GM18526 (cell line): Measurements from ENCODE around the gene KIAA0040.

Source experiments
- POLR2A ChIP-seq: IDR thresholded peaks from 3 replicates; pipeline ENCODE4 v1.6.1; 2011; ENCODE audit not compliant: insufficient read length; ENCODE audit errors: extremely low read depth

Gene KIAA0040

DNA sequence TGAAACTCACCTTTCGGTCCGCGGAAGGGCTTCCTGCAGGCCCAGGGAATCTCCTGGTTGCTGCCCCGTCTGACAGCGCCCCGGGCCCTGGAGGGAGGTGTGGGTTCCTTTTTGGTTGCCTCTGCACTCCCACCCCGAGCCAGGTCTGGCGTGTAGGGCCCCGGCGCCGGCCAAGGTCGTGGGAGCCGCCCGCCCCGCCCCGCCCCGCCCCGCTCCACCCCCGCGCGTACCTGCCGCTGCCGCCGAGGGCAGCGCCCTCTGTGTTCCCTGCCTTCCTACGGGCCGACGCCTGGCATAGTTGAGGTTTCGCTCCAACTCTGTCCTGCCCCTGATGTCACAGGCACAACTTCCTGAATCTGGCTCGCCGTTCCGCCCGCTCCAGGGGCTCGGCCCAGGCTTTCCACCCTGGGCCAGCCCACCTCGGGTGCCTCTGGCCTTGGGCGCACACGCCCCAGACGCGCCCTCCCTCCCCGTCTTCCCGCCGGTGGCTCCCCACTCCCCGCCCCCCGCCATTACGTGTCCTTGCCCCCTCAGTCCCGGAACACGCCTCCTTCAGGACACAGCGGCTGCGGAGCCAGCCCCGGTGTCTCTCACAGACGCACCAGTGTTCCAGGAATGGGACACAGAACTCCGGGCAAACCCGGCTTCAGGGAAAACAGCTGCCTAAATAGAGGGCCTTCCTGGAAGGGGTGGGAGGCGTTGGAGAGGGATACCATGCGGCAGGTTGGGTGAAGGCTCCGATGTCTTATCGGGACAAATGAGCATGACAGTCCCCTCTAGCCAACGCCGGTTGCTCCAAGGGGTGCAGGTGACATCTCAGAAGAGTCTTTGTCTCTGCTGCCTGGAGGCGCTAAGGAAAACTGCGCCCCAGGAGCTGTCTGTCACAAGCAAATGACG lies at the start of gene KIAA0040:
Gene KIAA0040, minus strand, starts transcription at position 147 of the 897 bp plus-strand sequence. CDS start 31,763 bp downstream, outside the sequence.
- peak; percentile 72 for TF ChIP-seq POLR2A

DNA sequence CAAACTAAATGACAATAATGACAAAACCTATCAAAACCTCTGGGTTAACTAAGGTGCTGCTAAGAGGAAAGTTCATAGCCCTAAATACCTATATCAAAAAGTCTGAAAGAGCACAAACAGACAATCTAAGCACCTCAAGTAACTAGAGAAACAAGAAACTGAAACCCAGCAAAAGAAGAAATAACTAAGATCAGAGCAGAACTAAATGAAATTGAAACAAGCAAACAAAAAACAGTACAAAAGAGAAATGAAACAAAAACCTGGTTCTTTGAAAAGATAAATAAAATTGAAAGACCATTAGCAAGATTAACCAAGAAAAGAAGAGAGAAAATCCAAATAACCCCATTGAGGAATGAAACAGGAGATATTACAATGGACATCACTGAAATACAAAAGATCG lies 44.8 kb upstream of the KIAA0040 start:
- TF ChIP-seq POLR2A, result no peak

DNA sequence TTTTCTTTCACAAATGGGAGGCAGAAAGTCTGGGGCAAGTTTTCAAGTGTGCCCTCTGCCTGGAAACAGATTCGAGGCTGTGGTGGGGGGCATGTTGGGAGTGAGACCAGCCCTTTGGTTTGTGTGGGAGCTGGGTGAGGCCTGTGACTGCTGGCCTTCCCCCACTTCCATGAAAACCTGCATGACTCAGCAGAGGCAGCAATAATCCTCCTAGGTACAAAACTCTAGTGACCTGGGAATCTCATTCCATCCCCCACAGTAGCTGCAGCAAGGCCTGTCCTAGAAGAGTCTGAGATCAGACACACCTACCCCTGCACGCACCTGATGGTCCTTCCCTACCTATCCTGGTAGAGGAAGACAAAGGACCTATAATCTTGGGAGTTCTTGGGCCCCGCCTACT lies 42.1 kb upstream of the KIAA0040 start:
- TF ChIP-seq POLR2A, result no peak

DNA sequence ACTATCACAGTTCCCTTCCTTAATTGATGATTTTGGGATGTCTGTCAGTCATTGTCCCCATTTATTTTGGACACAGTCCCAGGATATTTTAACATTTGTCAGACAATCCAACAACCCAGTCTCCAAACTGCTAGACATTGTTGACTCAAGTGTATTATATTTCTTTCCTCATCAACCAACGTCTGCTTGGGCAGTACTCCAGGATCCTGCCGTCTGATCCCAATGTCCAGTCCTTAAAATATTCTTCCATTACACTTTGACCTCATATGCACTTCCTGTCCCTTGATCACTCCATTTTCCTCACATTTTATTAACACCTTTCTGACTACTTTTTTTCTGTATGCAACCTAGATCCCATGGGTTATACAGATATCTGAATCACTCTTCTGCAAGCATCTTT lies 39.8 kb upstream of the KIAA0040 start:
- no peak for TF ChIP-seq POLR2A

DNA sequence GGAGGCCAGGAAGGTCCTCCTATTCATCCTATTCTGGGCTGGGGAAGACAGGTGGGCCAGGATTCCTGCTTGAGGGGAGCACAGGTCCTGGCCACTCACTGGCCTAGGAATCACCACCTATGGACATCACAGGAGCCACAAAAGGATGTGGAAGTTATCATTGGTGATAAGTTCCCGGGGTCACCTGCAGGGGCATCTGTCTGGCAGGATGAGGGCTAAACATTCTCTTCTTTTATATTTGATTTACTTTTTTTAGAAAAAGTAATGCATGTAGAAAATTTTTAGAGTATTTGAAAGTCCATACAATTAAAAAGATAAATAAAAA lies 33.2 kb upstream of the KIAA0040 start:
- no peak for TF ChIP-seq POLR2A

DNA sequence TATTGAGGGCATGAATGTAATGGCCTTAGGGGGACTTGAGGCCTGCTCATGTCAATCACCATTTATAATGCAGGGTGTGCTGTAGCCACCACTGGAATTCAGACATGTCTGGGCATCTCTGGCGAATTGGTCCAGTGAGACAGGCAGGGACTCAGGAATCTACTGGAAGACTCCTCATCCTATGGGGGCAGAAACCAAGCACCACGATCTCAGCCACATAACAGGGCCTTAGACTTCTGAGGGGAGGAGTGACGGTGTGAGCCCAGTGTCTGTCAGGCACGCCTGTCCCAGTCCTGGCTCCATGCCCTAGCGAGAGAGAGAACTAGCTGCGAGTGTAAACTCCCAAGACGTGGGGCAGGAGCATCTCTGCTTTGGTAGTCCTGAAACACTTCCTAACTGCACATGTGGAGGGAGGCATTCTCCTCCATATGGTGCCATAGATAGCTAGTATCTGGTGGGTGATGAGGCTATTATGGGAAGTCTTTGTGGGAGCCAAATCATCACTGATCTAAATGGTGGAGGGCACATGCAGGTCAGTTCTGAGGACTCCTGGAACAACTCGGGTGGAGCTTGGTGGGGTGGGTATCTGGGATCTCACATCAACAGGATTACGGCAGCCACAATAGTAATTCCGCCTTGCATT lies 29.8 kb upstream of the KIAA0040 start:
- no peak for TF ChIP-seq POLR2A

DNA sequence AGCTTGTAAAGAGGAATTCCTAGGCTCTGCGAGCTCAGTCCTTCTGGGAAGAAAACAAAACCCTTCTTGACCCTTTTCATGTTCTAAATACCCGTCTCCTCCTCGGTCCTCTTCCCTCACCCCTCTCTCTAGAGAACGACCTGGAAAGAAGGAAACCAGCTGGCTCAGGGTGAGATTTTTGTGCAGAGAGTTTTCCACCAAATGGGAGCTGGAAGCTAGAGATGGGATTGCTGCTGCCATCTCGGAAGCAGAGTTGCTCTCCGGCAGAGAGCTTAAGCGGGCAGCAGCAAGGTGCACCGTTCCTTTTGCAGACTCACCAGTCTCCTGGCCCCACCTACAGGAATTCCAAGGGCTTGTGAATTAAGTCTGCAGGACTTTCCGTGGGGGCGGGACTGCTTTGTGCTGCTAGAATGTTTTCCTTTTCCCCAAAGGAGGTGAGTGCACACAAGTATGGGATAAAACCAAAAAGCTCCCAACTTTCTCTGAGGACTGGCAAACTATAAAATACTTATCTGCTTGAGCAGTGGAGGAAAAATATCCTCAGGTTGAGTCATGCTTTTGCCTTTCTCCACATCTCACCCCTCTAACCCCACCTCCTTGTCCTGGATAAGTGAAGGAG lies 29.1 kb upstream of the KIAA0040 start:
- no peak for TF ChIP-seq POLR2A

DNA sequence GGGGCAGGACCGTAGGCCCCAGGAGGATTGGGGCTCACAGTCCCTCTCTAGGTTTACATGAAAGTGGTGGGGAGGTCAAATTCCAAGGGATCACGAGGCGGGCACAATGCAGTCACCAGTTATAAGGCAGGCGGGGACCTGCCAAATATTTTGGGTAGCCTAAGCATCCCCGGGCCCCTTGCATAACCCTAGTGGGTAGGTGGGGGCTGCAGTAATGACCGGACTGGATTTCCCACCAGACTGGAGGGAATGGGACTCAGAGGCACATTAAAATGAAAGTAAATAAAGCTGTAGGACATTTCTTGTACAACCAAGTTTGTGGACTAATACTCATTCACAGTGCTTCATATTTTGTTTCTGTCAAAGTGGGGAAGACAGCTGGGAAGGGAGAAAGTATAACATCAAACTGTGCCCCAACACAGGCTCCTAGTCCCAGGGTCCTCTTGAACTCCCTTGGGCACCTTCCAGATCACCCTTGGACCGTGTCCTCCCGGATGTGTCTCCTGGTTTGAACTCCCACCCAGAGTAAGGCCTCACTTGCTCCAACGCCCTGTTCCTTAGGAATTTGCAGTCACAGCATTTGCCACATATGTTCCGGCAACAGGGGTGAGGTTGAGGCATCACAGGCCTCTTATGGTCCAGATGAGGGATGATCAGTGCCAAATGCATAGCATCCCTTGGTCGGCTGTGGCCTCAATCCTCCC lies 28.4 kb upstream of the KIAA0040 start:
- no peak for TF ChIP-seq POLR2A

DNA sequence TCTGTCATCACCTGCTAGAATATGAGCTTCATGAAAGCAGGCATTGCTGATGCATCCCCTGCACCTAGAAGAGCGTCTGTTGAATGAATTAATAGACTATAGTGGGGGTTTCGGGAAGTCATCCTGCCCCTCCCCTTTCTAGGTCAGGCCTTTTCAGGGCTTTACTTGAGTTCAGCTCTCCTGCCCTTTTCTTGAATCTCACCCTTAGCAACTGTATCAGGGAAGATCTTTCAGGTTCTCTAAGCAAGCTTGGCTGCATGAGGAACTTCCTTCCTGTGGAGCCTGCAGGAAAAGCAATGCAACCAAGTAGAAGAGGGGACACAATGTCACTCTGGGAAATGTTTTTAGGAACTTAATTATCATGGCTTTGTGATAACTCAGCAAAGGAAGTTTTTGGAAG lies 27.2 kb upstream of the KIAA0040 start:
- no peak for TF ChIP-seq POLR2A

DNA sequence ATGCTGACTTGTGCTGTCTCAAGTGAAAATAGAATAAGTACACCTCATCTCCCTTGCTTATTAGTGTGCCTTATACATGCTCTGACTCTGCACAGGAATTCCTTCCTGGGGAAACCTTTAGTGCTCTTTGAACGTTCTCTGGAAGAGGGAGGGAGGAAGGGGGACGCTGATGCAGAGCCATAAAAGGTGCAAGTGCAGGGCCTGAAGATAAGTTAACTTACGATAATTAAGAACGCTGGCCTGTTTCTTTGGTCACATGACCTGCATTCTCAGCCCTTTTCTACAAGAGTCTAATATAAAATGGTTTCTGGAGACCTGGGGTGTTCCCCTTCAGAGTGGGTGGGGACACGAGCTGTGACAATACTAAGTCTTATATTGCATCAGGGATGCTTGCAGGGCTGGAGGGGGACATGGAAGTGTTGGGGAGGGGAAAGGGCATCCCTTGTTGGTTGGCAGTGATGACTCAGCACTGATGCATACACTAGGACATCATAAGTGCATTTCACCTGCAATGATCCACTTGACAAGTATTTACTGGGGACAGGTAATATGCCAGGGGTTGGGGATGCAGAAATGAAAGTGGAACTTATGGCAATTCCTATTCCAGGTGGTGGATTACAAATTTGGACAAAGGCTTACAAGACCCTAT lies 26.3 kb upstream of the KIAA0040 start:
- TF ChIP-seq POLR2A, result no peak

DNA sequence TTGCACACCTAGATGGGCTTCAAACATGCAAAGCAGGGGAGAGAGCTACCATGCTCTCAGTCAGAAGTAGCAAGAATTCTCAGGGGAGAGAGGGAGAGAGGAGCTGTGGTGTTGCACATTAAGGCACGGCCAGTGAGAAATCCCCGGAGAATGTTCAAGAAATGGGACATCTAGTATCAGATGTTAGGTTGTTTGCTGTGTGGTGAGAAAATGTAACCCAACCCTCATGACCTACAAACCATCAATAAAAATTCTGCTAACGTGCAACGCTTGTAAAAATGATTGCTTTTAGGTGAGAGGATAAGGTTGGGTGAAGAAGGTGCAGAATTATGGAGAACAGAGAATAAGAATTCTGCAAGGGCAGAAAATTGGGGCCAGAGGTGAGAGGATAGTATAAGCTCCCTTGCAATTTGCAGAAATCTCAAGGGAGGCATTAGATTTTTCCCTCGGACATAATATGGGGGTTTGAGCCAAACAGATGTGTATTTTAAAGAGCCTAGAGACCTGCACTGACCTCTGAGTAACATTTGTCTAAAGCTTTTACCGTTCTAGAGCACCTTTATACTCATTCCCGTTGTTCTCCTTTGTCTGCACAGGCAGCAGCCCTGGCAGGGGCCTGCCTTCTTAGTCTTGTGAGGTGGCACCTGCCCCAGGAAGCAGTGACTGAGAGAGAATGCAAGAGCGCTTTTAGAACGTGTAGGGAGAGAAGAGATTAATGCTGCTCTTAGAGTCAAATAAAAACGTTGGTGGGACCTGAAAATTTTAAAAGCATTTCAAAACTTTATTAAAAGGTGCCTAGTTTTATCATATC lies 25.4 kb upstream of the KIAA0040 start:
- TF ChIP-seq POLR2A, result no peak

DNA sequence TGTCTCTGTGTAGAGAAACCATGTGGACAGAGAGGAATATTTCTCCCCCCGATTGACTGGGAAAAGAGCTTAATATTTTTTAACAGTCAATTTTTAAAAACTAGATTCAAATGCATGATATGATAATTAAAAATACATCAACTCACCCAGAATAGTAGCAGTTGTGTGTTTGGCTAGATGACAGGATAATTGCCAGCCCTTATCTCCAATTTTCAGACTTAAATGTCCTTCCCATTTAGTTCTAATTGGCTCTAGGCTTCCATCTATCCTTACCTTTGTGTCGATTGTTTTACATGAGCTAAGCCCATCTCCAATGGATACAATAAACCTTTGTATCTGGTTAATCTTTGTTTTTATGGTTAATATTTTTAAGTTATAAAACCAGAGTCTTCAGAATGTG lies 23.9 kb upstream of the KIAA0040 start:
- TF ChIP-seq POLR2A, result no peak

DNA sequence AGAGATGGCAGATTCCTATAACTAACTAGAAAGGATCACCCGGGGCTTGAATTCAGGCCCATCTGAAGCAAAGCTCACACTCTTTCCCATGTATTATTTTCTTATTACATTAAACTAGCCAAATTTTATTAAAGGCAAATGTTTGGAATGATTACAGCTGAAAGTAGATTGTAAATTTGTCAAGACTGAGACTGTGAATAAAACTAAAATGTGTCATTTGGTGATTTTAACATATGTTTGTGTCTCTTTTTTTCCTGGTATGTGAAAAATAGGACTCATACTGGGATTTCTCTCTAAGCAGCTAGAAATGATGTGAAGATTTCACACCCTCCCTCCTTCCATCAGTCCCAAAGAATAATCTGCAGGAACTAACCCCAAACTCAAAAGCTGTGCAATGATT lies 19.1 kb upstream of the KIAA0040 start:
- TF ChIP-seq POLR2A, result no peak

DNA sequence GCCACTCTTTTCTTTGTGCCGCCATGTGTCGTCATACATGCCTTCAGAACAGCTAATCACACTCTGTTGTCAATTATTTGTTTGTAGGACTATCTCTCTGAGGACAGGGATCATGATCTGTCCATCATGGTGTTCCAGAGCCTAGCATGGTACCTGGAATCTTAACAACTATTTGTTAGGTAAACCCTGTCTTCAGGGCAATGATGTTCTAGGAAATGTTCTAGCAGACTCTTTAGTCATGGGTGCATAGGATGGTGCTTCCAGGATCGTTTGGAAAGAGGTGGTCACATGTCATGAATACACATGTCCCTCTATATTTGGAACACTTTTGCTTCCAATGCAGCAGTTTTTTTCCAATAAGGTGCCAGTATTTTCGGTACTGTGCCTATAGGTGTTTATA lies 18.2 kb upstream of the KIAA0040 start:
- TF ChIP-seq POLR2A, result no peak
